D721Med (cell line): ENCODE results near the gene TBC1D5.

ENCODE experiments used
- DNase-seq: peaks from one replicate; pipeline ENCODE4 v3.0.0; 2011; ENCODE audit warnings: low spot score; ENCODE audit not compliant: insufficient read length
- FAIRE-seq: peaks from 2 replicates; lab custom pipeline; 2011; peaks lifted over from hg19 to GRCh38; lab: Jason Lieb, UNC
- CTCF ChIP-seq: IDR thresholded peaks from 2 replicates; pipeline ENCODE4 v1.5.1; 2012; ENCODE audit warnings: mild to moderate bottlenecking, control low read depth; ENCODE audit not compliant: insufficient read depth; ENCODE audit errors: missing control alignments

TBC1D5 gene

GRCh38 chr3:17110660-17111396, 631.6 kb downstream of the TBC1D5 start:
- FAIRE-seq (no peak), DNase-seq (no peak)
- TF ChIP-seq CTCF = no peak
